ENCODE results near the gene DSTYK. TPM values are rescaled to one million over a fixed set of nuclear protein-coding genes. Genes with fewer than 3 reads are reported as not detected.

Gene DSTYK
- total RNA-seq, 4 donors from 2014 or later = 15.1 to 18.7 (median 16.2) TPM

DNA sequence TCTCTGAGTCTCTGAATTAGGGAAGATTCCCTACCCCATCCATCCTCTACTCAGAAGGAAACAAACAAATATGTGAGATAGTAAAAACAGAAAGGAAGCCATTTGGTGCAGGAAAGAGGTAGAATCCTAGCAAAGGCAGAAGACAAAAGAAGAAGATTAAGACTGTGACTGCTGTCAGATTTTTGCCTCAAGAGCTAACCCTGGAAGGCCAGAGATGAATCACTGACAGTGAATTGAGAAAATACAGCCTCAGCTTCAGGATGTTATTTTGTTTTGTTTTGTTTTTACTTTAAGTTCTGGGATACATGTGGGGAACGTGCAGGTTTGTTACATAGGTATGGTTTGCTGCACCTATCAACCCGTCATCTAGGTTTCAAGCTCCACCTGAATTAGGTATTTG lies 31.7 kb downstream of the DSTYK start:
- no peaks in the 10 kb centered on the region for H3K27me3 ChIP-seq
- H3K4me3 ChIP-seq = no peak overlapping the region
- H3K27ac ChIP-seq = no peak overlapping the region
- WGBS, 2 donors (ENCODE audit: low coverage in 1 of 2) = 89% methylated on average over 2 of the region's 2 CpGs; no CpG with 5 or more reads in 1 of the 2 donors
- peaks cover 0 to 15% of the 10 kb centered on the region in 2 donors for H3K36me3 ChIP-seq
- ATAC-seq = no peak
- H3K4me1 ChIP-seq = peaks cover 9 to 41% (median 14%) of the 10 kb centered on the region in 3 donors
- H3K9me3 ChIP-seq = no peaks in the 10 kb centered on the region
- TF ChIP-seq POLR2AphosphoS5 (IDR thresholded peaks at IDR 0.05) (no peak), CTCF (IDR thresholded peaks at IDR 0.05) (no peak), EP300 (IDR thresholded peaks at IDR 0.05) (no peak), POLR2A (IDR thresholded peaks at IDR 0.05) (no peak)

DNA sequence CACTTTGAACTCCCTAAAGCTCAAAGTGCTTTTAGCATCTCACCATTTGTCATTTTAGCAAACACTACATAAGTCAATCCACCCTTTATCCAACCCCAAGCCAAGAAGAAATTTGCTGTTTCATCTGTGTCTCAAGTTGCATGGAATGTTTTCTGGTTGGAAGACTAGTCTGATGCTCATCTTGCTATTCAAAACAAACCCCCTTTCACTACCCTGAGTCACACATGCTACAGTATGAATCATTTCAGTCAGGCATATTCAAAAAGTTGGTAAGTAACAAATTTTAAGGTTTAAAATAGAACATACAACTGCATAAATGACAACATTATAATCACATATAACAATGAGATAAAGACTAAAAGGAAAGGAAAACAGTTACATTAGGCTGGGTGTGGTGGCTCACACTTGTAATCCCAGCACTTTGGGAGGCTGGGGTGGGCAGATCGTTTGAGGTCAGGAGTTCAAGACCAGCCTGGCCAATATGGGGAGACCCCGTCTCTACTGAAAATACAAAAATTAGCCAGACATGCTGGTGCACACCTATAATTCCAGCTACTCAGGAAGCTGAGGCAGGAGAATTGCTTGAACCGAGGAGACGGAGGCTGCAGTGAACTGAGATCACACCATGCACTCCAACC lies 38.7 kb downstream of the DSTYK start:
- no peak overlapping the region for H3K27ac ChIP-seq
- ATAC-seq = peak; percentile 57
- 86 to 90% methylated on average over 4 of the region's 4 CpGs for WGBS, 2 donors (ENCODE audit: low coverage in 1 of 2)

DNA sequence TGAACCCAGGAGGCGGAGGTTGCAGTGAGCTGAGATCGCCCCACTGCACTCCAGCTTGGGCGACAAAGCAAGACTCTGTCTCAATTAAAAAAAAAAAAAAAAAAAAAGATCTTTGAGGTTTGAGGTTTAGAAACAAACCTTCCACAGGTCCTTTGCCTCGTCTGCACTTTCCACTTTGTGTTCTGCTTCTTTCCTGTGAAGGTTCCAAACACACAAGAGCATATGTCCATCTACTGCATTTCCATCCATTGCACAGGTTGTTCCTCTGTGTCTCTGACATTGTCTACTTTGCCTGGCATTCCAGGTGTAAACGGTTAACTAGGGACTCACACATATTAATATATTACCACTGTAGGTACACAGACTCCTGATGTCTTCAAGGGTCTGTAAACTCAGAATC lies 40.1 kb downstream of the DSTYK start:
- ATAC-seq = no peak
- no peak overlapping the region for H3K4me3 ChIP-seq
- no peaks in the 10 kb centered on the region for H3K9me3 ChIP-seq
- no peak overlapping the region for H3K27ac ChIP-seq
- peaks cover 0 to 51% of the 10 kb centered on the region in 2 donors for H3K36me3 ChIP-seq
- H3K4me1 ChIP-seq = peaks cover 6 to 18% (median 7%) of the 10 kb centered on the region in 3 donors
- WGBS, 2 donors (ENCODE audit: low coverage in 1 of 2) = 53 to 76% methylated on average over 2 to 5 of the region's 5 CpGs
- H3K27me3 ChIP-seq = no peaks in the 10 kb centered on the region
- TF ChIP-seq POLR2A (IDR thresholded peaks at IDR 0.05) (no peak), EP300 (IDR thresholded peaks at IDR 0.05) (no peak), CTCF (IDR thresholded peaks at IDR 0.05) (no peak)

More for the DNA sequence above, 38.7 kb downstream of the DSTYK start:
- TF ChIP-seq CTCF (IDR thresholded peaks at IDR 0.05) (no peak), POLR2A (IDR thresholded peaks at IDR 0.05) (no peak), EP300 (IDR thresholded peaks at IDR 0.05) (no peak), POLR2AphosphoS5 (IDR thresholded peaks at IDR 0.05) (no peak)
- peaks cover 6 to 20% (median 7%) of the 10 kb centered on the region in 3 donors for H3K4me1 ChIP-seq
- no peaks in the 10 kb centered on the region for H3K9me3 ChIP-seq
- no peak overlapping the region for H3K4me3 ChIP-seq
- no peaks in the 10 kb centered on the region for H3K27me3 ChIP-seq
- peaks cover 0 to 43% of the 10 kb centered on the region in 2 donors for H3K36me3 ChIP-seq

GRCh38 chr1:205170532-205171269 lies 40.8 kb downstream of the DSTYK start:
- WGBS, 2 donors (ENCODE audit: low coverage in 1 of 2) = 70 to 85% methylated on average over 2 to 8 of the region's 9 CpGs
- ATAC-seq = no peak

More at GRCh38 chr1:205170532-205171269, 40.8 kb downstream of the DSTYK start:
- no peaks in the 10 kb centered on the region for H3K9me3 ChIP-seq
- no peak overlapping the region for H3K27ac ChIP-seq
- H3K4me1 ChIP-seq = peaks cover 2 to 11% (median 7%) of the 10 kb centered on the region in 3 donors
- H3K36me3 ChIP-seq = peaks cover 0 to 52% of the 10 kb centered on the region in 2 donors
- H3K27me3 ChIP-seq = no peaks in the 10 kb centered on the region
- TF ChIP-seq CTCF (IDR thresholded peaks at IDR 0.05) = no peak
- TF ChIP-seq POLR2A (IDR thresholded peaks at IDR 0.05) = no peak
- no peak for TF ChIP-seq EP300 (IDR thresholded peaks at IDR 0.05)
- TF ChIP-seq POLR2AphosphoS5 (IDR thresholded peaks at IDR 0.05) = no peak
- H3K4me3 ChIP-seq = no peak overlapping the region
